K562 (cell line): ENCODE data around the gene GPR176. TPM values are rescaled to one million over a fixed set of nuclear protein-coding genes. Genes with fewer than 3 reads are reported as not detected.

ENCODE experiments used
- AFF1 ChIP-seq, 2 experiments: fragments of 450-650 bp; IDR thresholded peaks; 2 replicates each; pipeline ENCODE4 v1.6.1; 2018; ENCODE audit warnings: mild to moderate bottlenecking in 2 of 2, low read depth in 1 of 2; ENCODE audit not compliant: partially characterized antibody in 2 of 2
- ATF4 ChIP-seq: fragments of 450-650 bp; formaldehyde crosslinking; IDR thresholded peaks from 2 replicates; pipeline ENCODE4 v1.4.0; 2022; ENCODE audit warnings: mild to moderate bottlenecking, moderate library complexity
- DDX20 ChIP-seq: fragments of 450-650 bp; IDR thresholded peaks from 2 replicates; pipeline ENCODE4 v1.6.1; 2016; ENCODE audit warnings: missing genetic modification characterization, low read depth, mild to moderate bottlenecking, missing compliant biosample characterization, moderate library complexity
- DMBX1 ChIP-seq: fragments of 250-450 bp; sonication (Bioruptor Pico); IDR thresholded peaks from 2 replicates; pipeline ENCODE4 v1.8.0; 2022; ENCODE audit warnings: inconsistent platforms, mild to moderate bottlenecking, moderate library complexity, borderline replicate concordance
- E2F1 ChIP-seq: sonication (generic); formaldehyde crosslinking; IDR thresholded peaks from 2 replicates; pipeline ENCODE4 v1.8.1; 2023; ENCODE audit warnings: mild to moderate bottlenecking, missing genetic modification reagents, moderate library complexity
- FOXP1 ChIP-seq: sonication (generic); formaldehyde crosslinking; IDR thresholded peaks from 2 replicates; pipeline ENCODE4 v1.8.0; 2022; ENCODE audit warnings: mild to moderate bottlenecking, missing genetic modification reagents
- GTF2B ChIP-seq: IDR thresholded peaks from 2 replicates; pipeline ENCODE4 v1.6.1; 2011; ENCODE audit not compliant: insufficient read length; ENCODE audit errors: extremely low read depth
- KDM5B ChIP-seq: fragments of 200-600 bp; sonication (generic); IDR thresholded peaks from 2 replicates; pipeline ENCODE4 v1.6.1; 2012; ENCODE audit warnings: low read depth, mild to moderate bottlenecking, moderate library complexity, low read length, control low read depth, inconsistent platforms; ENCODE audit not compliant: insufficient replicate concordance
- RCOR1 ChIP-seq, 2 experiments: IDR thresholded peaks; 2 replicates each; pipeline ENCODE4 v1.6.1; 2012; ENCODE audit warnings: low read depth in 2 of 2, low read length in 2 of 2, borderline replicate concordance in 1 of 2, improper control_type of control experiment in 1 of 2
- RFX1 ChIP-seq: fragments of 450-650 bp; IDR thresholded peaks from 2 replicates; pipeline ENCODE4 v1.6.1; 2016; ENCODE audit warnings: mild to moderate bottlenecking, moderate library complexity
- SAFB ChIP-seq: fragments of 200-400 bp; formaldehyde crosslinking; IDR thresholded peaks from 2 replicates; pipeline ENCODE4 v1.6.1; 2017; ENCODE audit warnings: low read depth, low read length, borderline replicate concordance
- SMARCA5 ChIP-seq: fragments of 450-650 bp; IDR thresholded peaks from 2 replicates; pipeline ENCODE4 v1.6.1; 2016
- SPI1 ChIP-seq: IDR thresholded peaks from 2 replicates; pipeline ENCODE4 v1.6.1; 2011; ENCODE audit warnings: low read depth, low read length, control low read depth, borderline replicate concordance
- TRIM28 ChIP-seq: fragments of 450-650 bp; IDR thresholded peaks from 2 replicates; pipeline ENCODE4 v1.6.1; 2017
- ZFP1 ChIP-seq: fragments of 450-650 bp; formaldehyde crosslinking; IDR thresholded peaks from 2 replicates; pipeline ENCODE4 v1.4.0; 2020; ENCODE audit warnings: mild to moderate bottlenecking, mixed read lengths
- ZNF12 ChIP-seq: sonication (generic); formaldehyde crosslinking; IDR thresholded peaks from 2 replicates; pipeline ENCODE4 v1.4.0; 2020; ENCODE audit warnings: mild to moderate bottlenecking, missing genetic modification reagents
- ZNF41 ChIP-seq: fragments of 250-450 bp; sonication (Bioruptor Pico); conservative IDR thresholded peaks from 2 replicates; pipeline ENCODE4 v1.4.0; 2020; ENCODE audit warnings: mild to moderate bottlenecking
- ZNF699 ChIP-seq: fragments of 250-450 bp; sonication (Bioruptor Pico); IDR thresholded peaks from 2 replicates; pipeline ENCODE4 v1.8.0; 2021; ENCODE audit warnings: mild to moderate bottlenecking, moderate library complexity; ENCODE audit not compliant: insufficient replicate concordance
- polyA plus RNA-seq, 8 experiments: library from polyadenylated mRNA; depleted of rRNA in 4 of 8; stranded (reverse) in 5 of 8; unstranded in 3 of 8; fragments of >200 nt; fragmentation: Nextera tagmentation in 2 of 8; fragmentation: Illumina TruSeq in 1 of 8; extraction: Ambion mirVana in 2 of 8; extraction: Trizol in 1 of 8; gene quantifications; 2 replicates each; pipeline versions ENCODE4 v1.2.1 to v1.2.3, GENCODE V29; 2011 to 2014; ENCODE audit warnings: inconsistent platforms in 1 of 8, missing spikeins in 1 of 8
- total RNA-seq, 7 experiments: library from RNA; depleted of rRNA in 6 of 7; stranded (reverse); fragments of >200 nt in 6 of 7; fragmentation: Illumina TruSeq in 2 of 7; extraction: Trizol in 2 of 7; gene quantifications; 2 replicates each; pipeline versions ENCODE4 v1.2.1 to v1.2.3, GENCODE V29; 2011 to 2021; ENCODE audit warnings: low replicate concordance in 1 of 7

GPR176 gene
- total and polyA plus RNA-seq, 9 of the 15 experiments (the other 6 are each of a cell fraction or from before 2014, with no cell fraction given): 0.03 to 1.2 (median 0.76) TPM

GRCh38 chr15:39801641-39802309, 118.3 kb downstream of the GPR176 start (continued):
- TF ChIP-seq ATF4 (CRISPR knock-in tag) (no peak), DMBX1 (no peak), RFX1 (no peak), ZNF699 (CRISPR knock-in tag) (no peak), ZNF41 (CRISPR knock-in tag) (no peak), AFF1 (IDR thresholded peaks at IDR 0.05; ENCODE audit: low read depth in 1 of 2, partially characterized antibody in 2 of 2) (no peak), FOXP1 (CRISPR knock-in tag) (no peak), KDM5B (no peak), GTF2B (no peak), RCOR1 (IDR thresholded peaks at IDR 0.05; ENCODE audit: borderline replicate concordance in 1 of 2, low read depth in 2 of 2, low read length in 2 of 2) (no peak), E2F1 (CRISPR knock-in tag) (no peak), SMARCA5 (no peak), TRIM28 (no peak), ZFP1 (CRISPR knock-in tag) (no peak), DDX20 (no peak), SPI1 (0 out of 2 replicates have a peak, but pooled peaks have one; percentile 7), ZNF12 (CRISPR knock-in tag) (no peak), SAFB (no peak)
